Stimulated activated CD8-positive, alpha-beta memory T cell treated with anti-CD3 and anti-CD28 coated beads, Interleukin-15, amount 100 ng/mL, for 24 hours (primary cell): ENCODE measurements around the gene KRT74.

Source experiments
- DNase-seq: peaks from one replicate; pipeline ENCODE4 v3.0.0-alpha.2; 2020; ENCODE audit warnings: low read depth

Gene KRT74

DNA sequence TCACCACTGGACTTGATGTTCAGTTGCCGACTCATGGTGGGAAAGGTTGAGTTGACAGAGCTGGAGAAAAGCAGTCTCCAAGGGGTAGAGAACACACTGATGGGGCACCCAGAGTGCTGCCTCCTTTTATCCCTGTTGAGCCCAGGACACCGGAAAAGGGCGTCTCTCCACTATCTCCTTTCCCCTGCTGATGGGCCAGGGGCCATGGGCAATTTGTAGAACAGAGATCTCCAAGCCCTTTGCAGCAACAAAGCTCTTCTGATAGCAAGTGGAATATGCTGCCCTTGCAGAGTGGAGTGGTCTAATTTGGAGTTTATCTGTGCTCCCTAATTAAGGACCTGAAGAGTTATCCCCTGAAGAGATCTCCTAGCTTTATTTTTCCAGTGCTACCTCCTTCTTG, at the start of gene KRT74:
TSS of gene KRT74 (minus strand) at position 101 of the 400 bp plus-strand sequence. CDS start at position 35, 66 bp downstream.
- DNase-seq, result no peak

DNA sequence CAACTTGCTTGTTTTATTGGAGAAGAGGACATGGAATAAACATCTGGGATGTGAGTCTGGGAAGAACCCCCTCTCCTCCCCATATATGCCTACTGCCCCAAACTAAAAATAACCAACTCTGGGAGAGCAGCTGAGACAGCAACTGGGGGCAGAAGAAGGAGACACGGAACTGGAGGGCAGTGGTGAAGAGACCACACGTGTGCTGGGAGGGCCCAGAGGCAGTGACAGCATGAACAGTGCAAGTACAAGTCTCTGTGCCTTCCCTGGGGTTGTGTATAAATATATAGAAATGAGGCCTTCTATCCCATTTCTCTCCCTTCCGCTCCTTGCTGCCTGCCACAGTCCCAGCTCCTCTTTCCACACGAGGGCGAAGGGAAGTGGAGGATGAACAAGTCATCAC, 48.7 kb upstream of the KRT74 start:
- DNase-seq, result no peak

DNA sequence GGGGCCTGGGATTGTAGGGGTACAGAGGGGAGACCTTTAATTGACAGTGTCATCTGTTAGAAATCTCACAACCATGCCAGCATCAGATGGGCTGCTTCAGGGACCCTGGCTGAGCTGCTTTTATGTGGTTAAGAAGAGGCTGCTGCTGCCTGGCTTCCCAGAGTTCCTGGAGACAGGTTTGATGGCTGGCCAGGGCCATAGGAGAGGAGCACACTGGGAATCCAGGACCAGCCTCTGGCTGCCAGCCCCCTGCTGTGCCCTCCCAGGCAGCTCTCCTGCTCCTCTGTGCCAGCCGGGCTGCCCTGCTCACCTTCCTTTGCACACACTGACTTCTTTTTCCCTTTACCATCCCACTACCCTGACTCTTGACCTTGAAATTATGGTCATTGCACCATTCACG, 45.2 kb upstream of the KRT74 start:
- DNase-seq, result no peak

DNA sequence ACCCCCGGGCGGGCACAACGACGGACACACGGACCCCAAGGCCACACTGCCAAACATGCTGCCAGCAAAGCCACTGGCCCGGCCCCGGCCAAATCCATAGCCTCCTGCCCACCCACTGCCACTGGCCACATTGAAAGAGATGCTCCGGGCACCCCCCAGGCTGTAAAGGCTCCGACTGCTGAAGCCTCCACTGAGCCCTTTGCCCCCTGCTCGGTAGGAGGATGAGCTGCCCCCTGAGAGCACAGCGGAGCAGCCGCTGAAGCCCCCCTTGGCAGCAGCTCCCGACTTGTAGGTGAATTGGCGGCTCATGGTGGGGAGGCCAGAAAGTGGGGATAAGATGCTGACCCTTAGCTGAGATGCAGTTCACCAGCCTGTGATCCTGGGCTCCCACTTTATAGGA, 44.6 kb upstream of the KRT74 start, which contains the start of gene KRT73:
TSS of gene KRT73 (minus strand) at position 344 of the 400 bp plus-strand sequence. CDS start at position 309, 35 bp downstream.
- DNase-seq, result no peak

DNA sequence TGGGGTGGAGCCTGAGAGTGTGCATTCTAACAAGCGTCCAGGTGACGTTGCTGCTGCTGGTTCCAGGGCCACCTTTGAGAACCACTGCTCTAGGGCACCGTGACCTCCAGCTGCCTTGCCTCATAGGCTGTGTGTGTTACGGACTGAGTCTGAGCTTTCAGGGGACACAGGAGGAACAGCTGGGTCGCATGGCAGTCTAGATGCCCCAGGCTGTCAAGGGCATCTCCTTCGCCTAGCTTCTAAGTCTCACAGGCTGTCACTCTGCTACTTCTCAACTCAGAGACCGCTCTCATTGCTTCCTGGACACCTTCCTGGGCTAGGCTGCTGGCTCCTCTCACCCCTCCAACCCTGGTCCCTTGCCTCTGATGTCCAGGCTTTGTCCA, 43.8 kb upstream of the KRT74 start:
- DNase-seq, result no peak

DNA sequence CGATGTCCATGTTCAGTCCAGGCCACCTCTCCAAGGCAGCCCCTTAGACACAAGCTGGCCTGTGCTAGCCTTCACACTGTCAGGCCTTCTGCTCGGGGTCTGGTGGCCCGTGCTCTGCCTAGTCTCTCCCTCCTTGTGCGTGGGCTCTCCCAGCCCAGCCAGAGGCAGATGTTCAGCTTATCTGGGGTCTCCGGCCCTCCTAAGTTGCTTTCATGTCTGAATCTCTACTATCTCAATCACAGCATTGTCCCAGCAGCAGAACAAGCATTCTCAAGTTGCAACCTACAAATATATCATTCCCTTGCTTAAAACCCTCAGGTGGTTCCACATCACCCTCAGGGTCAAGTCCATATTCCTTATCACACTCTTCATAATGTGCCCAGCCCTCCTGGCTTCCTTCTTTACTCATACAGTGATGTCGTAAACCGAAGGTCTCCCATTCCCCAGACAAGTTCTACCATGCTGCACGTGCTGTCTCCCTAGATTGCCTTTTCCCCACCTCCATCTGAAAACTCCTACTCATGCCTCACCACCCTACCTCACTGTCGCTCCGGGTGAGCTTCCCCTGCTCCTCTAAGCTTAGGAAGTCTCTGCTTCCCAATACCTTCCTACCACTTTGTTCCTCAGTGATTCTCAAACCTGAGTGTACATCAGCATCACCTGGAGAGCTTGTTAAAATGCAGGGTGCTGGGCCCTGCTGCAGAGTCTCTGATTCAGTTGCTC, 43.2 kb upstream of the KRT74 start:
- DNase-seq, result no peak

DNA sequence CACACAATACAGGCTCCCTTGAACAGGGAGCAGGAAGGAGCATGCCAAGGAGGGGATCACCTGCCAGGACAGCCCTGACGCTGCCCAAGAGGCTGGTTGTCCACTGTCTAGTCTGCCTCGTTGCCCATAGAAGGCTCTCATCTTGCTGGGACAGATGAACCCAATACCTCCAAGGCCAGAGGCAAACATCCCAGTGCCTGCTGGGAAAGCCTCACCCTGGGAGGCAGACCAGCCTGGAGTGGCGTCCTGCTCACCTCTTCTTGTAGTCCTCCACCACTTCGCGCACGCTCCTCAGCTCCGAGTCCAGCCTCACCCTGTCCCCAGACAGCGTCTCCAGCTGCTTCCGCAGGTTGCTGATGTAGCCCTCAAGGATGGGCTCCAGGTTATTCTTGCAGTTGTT, 42.3 kb upstream of the KRT74 start:
- DNase-seq, result no peak

DNA sequence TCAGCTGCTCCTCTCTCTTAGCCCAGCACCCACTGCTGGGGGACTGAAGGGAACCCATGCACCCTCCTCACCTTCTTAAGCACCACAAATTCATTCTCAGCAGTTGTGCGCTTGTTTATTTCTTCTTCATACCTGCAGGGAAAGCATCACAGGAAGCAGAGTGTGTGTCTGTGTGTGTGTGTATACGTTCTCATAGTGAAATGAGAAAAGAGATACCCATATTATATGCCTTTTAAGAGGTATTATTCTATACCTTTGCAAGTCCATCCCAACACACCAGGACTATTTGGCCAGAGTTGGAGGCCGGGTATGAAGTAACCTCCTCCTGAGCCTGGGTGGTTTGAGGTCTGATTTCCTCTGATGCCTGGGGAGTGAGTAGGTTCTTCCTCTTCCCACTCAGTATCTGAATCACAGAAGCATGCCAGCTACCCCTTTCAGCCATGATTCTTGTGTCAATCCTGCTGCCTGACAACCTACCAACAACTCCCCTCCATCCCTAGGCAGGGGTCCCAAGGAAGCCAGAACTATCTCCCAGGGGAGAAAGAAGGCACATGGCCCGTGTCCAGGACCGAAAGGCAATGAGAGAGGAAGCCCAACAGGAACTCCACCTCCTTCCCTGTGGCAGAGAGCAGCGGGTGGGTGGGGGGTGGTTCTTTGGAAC, 41.7 kb upstream of the KRT74 start:
- no peak for DNase-seq

DNA sequence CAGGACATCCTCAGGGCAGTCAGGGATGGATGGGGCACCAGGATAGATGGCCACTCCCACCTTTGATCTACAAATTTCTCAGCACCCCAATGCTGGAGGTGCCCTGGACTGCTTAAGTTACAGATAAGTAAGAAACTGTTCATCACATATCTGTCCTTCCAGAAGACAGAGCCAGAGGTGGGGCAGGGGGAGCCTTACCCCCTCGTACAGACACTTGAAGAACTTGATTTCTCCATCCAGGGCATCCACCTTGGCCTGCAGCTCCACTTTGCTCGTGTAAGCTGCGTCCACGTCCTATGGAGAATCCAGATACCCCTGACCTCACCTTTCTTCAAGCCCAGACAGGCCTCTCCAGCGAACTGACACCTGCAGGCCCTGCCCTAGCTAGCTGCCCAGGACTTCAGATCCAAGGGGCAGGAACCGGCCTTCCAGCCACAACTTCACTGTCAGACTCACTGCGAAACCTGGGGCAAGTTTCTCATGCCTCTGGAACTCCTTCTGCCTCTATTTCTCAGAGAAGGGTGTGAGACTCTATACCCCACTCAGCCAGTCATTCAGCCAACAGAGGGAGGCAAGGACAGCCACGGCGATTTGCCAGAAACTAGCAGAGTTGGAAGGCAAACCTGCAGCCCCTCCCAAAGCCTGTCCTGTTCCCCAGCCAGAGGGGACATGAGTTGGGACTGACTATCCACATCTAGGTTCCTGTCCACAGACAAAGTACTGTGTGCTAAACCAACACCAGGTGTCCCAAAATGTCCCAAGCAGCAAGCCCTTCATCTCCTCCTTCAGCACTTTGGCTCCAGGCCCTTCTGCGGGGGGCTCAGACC, 41.0 kb upstream of the KRT74 start:
- no peak for DNase-seq

DNA sequence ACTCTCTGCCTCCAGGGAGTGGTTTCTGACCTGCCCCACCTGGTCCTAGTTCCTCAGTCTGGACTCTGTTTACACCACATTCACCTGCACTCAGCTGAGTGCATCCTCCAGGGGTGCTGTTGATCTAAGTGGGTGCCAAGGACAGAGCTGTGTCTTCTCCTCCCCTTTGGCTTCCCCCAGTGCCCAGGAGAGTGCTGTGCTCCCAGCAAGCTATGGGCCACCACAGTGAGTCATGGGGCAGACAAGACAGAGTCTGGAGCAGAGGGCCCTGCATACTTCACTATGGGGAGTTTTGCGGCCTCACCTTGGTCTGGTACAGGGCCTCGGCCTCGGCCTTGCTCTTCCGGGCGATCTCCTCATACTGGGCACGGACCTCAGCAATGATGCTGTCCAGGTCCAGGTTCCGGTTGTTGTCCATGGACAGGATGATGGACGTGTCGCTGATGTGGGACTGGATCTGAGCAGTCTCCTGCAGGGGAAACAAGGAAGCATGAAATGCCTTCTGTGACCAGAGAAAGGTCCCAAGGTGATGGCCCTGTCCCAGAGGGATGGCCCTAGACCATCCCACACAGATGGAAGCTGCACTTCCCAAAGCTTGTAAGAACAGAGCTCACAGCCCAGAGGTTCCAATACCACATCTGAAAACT, 39.9 kb upstream of the KRT74 start:
- no peak for DNase-seq

DNA sequence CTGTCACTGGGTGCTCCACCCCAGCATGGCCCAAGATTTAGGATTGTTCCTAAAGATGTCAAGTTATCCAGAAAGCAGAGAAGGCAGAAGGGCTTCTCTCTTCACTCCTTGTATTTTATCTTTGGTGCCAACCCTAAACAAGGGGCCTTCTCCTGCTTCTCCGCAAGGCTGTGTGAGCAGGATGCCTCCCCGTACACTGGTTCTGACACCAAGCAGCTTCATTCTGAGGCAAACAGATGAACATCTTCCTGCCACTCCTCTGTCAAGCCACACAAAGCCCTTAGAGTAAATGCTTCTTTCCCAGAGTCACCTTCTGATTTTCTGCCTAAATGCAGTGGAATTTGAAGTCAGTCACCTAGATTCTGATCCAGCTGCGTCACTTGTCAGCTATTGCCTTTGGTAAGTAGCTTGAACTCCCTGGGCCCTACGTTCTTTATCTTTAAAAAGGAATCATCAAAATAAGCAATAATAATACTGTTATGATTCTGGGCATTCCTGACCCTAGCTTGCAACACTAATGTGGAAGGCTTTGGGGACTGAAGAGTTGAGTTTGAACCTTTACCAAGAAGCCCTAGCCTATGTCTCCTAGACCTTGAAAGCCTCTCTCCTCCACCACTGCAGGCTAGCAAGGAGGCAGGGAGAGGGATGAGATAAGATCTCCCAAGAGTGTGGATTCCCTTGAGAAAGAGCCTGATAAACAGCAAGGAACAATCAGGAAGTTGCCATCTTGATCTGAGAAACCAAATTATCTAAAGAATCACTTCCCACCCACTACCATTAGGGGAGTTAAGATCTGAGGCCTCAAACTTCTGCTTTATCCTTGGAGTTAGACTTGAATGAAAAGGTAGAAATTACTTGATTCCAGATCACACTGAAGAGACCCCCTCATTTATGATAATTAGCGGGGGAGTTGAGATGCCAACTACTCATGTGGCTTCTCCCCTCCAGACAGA, 39.1 kb upstream of the KRT74 start:
- no peak for DNase-seq

DNA sequence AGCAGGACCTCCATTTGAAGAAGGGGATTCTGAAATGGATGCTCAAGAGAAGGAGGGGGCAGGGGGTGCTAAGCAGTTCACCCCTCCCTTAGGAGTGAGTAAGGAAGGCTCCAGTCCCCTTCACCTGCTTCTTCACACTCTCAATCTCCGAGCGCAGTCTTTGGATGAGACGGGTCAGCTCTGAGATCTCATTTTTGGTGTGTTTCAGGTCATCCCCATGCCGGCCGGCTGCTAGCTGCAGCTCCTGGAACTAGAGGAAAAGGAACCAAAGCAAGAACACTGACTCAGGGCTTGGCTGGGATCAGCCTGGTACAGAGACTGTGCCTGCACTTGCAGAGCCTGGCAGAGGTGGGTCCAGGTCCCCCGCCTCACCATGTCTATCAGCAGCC, 37.4 kb upstream of the KRT74 start:
- DNase-seq, result no peak

DNA sequence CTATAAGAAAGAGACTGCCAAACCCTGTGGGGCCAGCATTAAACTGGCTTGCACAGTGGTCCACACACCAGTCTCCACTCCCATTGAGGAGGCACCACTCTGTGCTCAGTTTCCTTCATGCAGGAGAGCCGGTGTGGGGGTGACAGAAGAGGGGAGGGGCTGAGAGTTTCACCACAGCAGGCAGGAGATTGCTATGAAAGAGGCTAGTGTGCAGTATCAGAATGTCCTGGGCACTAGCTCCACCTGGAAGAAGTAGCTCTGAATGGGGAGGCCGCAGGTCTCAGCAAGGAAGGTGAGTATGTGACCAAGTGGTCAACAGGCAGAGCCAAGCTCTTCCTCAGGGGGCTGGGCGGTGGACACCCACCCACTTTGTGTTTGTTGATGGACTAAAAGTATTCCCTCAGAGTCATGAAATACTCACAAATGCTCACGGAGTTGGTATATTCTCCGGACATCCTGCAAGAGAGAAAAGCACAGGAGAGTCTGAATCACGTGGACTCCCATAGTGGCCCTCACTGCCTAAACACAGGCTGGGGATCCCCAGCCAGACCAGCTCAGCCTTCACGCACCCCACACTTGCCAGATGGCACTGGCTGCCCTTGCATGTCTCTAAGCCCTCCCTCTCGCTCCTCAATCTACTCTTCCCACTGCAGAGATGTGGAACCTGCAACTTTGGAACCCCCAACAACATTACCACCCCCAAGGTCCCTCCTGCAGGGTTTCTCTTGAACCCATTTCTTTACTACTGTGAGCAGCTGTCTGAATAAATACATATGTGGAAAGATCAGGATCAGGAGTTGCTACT, 35.4 kb upstream of the KRT74 start:
- no peak for DNase-seq

DNA sequence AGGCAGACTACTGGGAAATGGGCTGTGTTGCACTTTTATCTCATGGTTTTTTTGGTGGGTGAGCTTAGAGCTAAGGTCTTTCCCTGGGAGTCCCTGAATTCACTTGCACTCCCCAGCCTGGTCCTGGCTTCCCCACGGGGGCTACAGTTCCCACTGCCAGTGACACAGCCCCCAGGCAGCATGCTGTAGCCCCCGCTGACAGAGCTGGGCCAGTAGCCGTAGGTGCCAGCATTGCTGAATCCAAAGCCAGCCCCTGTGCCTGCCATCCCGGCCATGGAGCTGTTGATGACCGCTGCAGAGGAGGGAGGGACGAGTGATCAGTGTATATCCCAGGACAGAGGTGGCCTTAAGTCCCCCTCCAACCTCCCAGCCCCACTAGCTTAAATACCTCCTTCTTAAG, 34.5 kb upstream of the KRT74 start:
- no peak for DNase-seq

DNA sequence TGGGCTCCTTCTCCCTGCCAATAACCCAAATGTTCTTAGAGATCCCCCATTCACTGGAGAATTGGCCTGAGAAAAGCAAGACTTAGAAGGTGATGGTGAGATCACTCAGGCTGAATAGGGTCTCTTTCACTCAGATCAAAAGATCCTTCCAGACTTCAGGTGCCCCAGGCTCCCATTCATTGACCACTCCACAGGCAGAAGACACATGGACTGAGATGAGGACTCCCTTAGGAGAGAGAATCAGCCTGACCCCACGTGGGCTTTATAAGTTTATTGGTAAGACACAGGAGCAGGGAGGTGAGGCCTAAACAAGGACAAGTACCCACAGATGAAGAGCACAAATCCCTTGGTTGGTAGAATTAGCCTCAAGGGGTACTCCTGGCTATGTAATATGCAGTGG, 33.7 kb upstream of the KRT74 start:
- DNase-seq, result no peak

DNA sequence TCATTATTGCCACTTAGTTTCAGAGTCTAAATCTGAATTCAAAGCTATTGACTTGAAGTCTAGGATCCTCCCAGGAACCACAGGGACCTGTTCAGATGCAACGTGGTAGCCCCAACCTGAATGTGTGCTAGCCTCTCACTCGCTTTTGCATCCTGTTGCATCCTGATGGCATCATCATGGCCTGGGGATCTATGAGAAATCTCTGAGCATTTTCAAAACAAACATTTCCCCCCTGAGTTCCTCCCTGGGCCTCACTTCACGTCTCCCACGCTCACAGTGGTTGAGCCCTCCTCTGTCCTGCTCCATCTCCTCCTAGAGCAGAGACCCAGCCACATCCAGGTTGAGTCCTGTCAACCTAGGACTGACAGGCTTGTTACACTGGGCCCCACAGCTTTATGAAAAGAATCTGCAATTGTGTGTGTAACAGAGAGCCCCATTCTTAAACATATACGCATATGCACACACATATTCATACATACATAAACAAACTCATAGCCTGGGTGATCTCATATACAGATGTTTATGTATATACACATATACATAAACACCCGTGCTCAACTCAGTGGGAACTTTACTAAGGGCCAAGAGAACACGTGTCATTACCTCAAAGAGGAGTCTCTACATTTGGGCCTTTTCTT, 33.1 kb upstream of the KRT74 start:
- no peak for DNase-seq

DNA sequence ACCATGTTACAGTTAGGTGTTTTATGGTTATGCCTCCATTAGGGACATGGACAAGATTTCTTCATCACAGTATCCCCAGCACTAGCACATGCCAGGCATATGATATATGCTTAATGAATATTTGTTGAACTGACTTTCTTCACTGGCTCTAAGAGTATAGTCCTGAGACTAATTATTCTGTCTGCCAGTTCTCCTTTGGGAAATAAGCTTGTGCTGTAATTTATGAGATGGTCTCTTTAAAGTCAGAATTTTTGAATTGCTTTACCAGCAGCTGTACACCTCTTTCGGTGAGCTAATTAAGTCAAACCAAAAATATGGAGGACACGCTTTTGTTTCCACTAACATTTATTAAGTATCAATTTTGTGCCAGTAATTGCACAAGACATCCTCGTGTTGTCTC, 32.5 kb upstream of the KRT74 start:
- DNase-seq, result no peak

DNA sequence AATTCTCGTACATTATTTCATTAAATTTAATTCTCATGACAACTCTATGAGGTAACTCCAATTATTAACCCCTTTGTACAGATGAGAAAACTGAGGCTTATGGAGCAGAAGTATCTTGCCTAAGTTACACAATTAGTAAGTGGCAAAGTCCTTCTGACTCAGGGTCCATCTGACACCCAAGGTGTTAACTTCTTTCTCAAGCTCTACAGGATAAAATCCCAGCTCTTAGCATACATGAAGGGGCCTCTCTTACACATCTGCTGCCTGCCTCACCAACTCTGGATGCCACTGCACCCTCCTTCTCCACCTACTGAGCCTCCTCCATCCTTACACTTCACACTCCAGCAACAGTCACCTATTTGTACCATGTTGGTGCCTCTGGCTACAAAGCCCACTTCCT, 31.9 kb upstream of the KRT74 start:
- no peak for DNase-seq

DNA sequence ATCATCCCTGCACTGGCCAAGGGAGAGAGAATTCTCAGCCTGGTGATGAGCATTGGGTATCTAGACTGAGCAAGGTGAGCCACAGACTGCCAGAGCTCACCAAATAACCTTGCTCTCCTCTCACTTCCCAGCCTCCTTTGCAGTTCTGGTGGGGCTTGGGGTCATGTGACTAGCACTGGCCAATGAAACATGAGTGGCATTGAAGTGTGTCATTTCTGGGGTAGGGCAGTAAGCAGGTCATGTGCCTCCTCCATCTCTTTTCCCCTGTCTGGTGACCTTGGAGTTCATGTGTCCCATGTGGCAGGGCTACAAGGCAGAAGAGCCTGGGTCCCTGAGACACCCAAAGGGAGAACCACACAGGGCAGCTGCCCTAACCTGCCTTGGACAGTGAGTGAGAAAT, 31.2 kb upstream of the KRT74 start:
- no peak for DNase-seq

DNA sequence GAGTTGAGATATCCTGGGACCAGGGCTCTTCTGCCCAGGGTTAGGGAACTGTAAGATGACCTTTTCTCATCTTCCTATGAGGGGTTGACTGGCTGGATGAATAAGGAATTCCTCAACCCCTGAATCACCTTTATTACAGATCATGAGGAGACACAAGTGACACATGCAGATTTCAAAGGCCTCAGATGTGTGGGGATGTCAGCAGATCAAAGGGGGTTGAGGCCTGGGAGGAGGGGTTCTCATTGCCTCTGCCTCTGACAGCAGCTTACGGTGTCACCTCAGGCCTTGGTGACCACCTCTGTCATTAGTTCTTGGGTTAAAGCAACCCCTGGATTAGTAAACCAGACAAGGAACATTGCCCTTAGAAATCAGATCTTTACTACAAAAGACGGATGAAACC, 29.7 kb upstream of the KRT74 start:
- DNase-seq, result no peak
